ENCODE results near the gene ULK4. TPM values are rescaled to one million over a fixed set of nuclear protein-coding genes. Genes with fewer than 3 reads are reported as not detected.

ULK4 gene
- total RNA-seq, 1 experiment from 2014 or later: 3.6 TPM

- no peak for DNase-seq
- Histone ChIP-seq H3K9me3 (no peaks in the 10 kb centered on the region), H3K36me3 (no peaks in the 10 kb centered on the region), H3K4me3 (no peak overlapping the region), H3K27me3 (no peaks in the 10 kb centered on the region)
These were observed 360.4 kb downstream of the ULK4 start for GRCh38 chr3:41601404-41601987.

- no peaks in the 10 kb centered on the region for H3K27me3 ChIP-seq
- no peaks in the 10 kb centered on the region for H3K9me3 ChIP-seq
- H3K36me3 ChIP-seq: no peaks in the 10 kb centered on the region
- no peak for DNase-seq
- H3K4me3 ChIP-seq: no peak overlapping the region
These were observed 361.3 kb downstream of the ULK4 start for GRCh38 chr3:41600616-41601015.

GRCh38 chr3:41599127-41599484 lies 362.8 kb downstream of the ULK4 start:
- no peak for DNase-seq
- no peak overlapping the region for H3K4me3 ChIP-seq
- H3K36me3 ChIP-seq: no peaks in the 10 kb centered on the region
- no peaks in the 10 kb centered on the region for H3K27me3 ChIP-seq
- H3K9me3 ChIP-seq: no peaks in the 10 kb centered on the region

- Histone ChIP-seq H3K27me3 (no peaks in the 10 kb centered on the region), H3K36me3 (no peaks in the 10 kb centered on the region)
- peak; percentile 1 for DNase-seq
These were observed 363.3 kb downstream of the ULK4 start for GRCh38 chr3:41598402-41599126.

GRCh38 chr3:41593774-41594173 lies 368.1 kb downstream of the ULK4 start:
- H3K27me3 ChIP-seq: no peaks in the 10 kb centered on the region
- no peaks in the 10 kb centered on the region for H3K9me3 ChIP-seq
- DNase-seq: no peak
- no peaks in the 10 kb centered on the region for H3K36me3 ChIP-seq
- no peak overlapping the region for H3K4me3 ChIP-seq

More at GRCh38 chr3:41598402-41599126, 363.3 kb downstream of the ULK4 start:
- Histone ChIP-seq H3K4me3 (no peak overlapping the region), H3K9me3 (no peaks in the 10 kb centered on the region)

- Histone ChIP-seq H3K27me3 (no peaks in the 10 kb centered on the region), H3K4me3 (no peak overlapping the region), H3K36me3 (no peaks in the 10 kb centered on the region), H3K9me3 (no peaks in the 10 kb centered on the region)
- no peak for DNase-seq
These were observed 369.0 kb downstream of the ULK4 start for GRCh38 chr3:41592753-41593510.

GRCh38 chr3:41583014-41583413 lies 378.9 kb downstream of the ULK4 start:
- Histone ChIP-seq H3K36me3 (no peaks in the 10 kb centered on the region), H3K27me3 (no peaks in the 10 kb centered on the region), H3K9me3 (no peaks in the 10 kb centered on the region)

GRCh38 chr3:41581700-41582099 lies 380.2 kb downstream of the ULK4 start:
- no peaks in the 10 kb centered on the region for H3K27me3 ChIP-seq
- no peaks in the 10 kb centered on the region for H3K36me3 ChIP-seq
- no peak for DNase-seq
- H3K9me3 ChIP-seq: no peaks in the 10 kb centered on the region
- no peak overlapping the region for H3K4me3 ChIP-seq

More at GRCh38 chr3:41583014-41583413, 378.9 kb downstream of the ULK4 start:
- DNase-seq: no peak
- no peak overlapping the region for H3K4me3 ChIP-seq

- DNase-seq: no peak
- Histone ChIP-seq H3K27me3 (no peaks in the 10 kb centered on the region), H3K9me3 (no peaks in the 10 kb centered on the region), H3K4me3 (no peak overlapping the region), H3K36me3 (no peaks in the 10 kb centered on the region)
These were observed 381.5 kb downstream of the ULK4 start for GRCh38 chr3:41580274-41580959.

GRCh38 chr3:41579861-41580260 lies 382.0 kb downstream of the ULK4 start:
- Histone ChIP-seq H3K9me3 (no peaks in the 10 kb centered on the region), H3K27me3 (no peaks in the 10 kb centered on the region)
- DNase-seq: no peak

GRCh38 chr3:41578798-41579197 lies 383.1 kb downstream of the ULK4 start:
- Histone ChIP-seq H3K36me3 (no peaks in the 10 kb centered on the region), H3K4me3 (no peak overlapping the region), H3K27me3 (no peaks in the 10 kb centered on the region), H3K9me3 (no peaks in the 10 kb centered on the region)
- DNase-seq: no peak

More at GRCh38 chr3:41579861-41580260, 382.0 kb downstream of the ULK4 start:
- no peaks in the 10 kb centered on the region for H3K36me3 ChIP-seq
- H3K4me3 ChIP-seq: no peak overlapping the region

GRCh38 chr3:41575724-41576123 lies 386.2 kb downstream of the ULK4 start:
- Histone ChIP-seq H3K36me3 (no peaks in the 10 kb centered on the region), H3K9me3 (no peaks in the 10 kb centered on the region)
- no peak for DNase-seq

GRCh38 chr3:41574900-41575299 lies 387.0 kb downstream of the ULK4 start:
- Histone ChIP-seq H3K4me3 (no peak overlapping the region), H3K36me3 (no peaks in the 10 kb centered on the region), H3K9me3 (no peaks in the 10 kb centered on the region), H3K27me3 (no peaks in the 10 kb centered on the region)
- DNase-seq: no peak

More at GRCh38 chr3:41575724-41576123, 386.2 kb downstream of the ULK4 start:
- Histone ChIP-seq H3K27me3 (no peaks in the 10 kb centered on the region), H3K4me3 (no peak overlapping the region)

GRCh38 chr3:41573591-41573990 lies 388.3 kb downstream of the ULK4 start:
- DNase-seq: no peak
- no peaks in the 10 kb centered on the region for H3K9me3 ChIP-seq
- no peaks in the 10 kb centered on the region for H3K36me3 ChIP-seq
- no peaks in the 10 kb centered on the region for H3K27me3 ChIP-seq
- no peak overlapping the region for H3K4me3 ChIP-seq

GRCh38 chr3:41572092-41572491 lies 389.8 kb downstream of the ULK4 start:
- DNase-seq: no peak
- Histone ChIP-seq H3K4me3 (no peak overlapping the region), H3K9me3 (no peaks in the 10 kb centered on the region), H3K27me3 (no peaks in the 10 kb centered on the region), H3K36me3 (no peaks in the 10 kb centered on the region)

- Histone ChIP-seq H3K27me3 (no peaks in the 10 kb centered on the region), H3K4me3 (no peak overlapping the region), H3K36me3 (no peaks in the 10 kb centered on the region), H3K9me3 (no peaks in the 10 kb centered on the region)
- no peak for DNase-seq
These were observed 392.1 kb downstream of the ULK4 start for GRCh38 chr3:41569632-41570305.

Data from MG63 (cell line).